GM04503 (cell line): Measurements from ENCODE around the gene HAPLN1.

Source experiments
- DNase-seq: peaks from one replicate; pipeline ENCODE4 v3.0.0-alpha.2; 2012; ENCODE audit warnings: low read depth

The HAPLN1 gene

DNA sequence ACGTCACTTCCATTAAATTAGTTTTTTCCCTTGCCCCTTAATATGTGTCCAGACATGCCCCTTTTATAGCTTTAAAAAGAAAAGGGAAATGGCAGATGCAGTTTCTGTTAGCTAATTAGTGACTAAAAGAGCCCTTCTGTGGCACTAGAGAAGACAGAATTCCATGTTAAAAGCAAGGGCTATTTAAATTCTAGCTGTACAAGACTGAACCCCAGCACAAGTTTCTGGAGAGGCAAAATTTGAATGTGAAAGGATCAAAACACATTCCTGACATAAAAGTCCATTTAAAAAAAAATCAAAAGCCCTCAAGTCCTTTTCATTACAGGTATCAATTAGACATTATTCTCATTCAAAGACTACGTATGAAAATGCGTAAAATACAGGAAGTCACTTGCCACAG lies 78.7 kb downstream of the HAPLN1 start:
- no peak for DNase-seq

GRCh38 chr5:83639911-83640310 lies 80.7 kb downstream of the HAPLN1 start:
- no peak for DNase-seq

DNA sequence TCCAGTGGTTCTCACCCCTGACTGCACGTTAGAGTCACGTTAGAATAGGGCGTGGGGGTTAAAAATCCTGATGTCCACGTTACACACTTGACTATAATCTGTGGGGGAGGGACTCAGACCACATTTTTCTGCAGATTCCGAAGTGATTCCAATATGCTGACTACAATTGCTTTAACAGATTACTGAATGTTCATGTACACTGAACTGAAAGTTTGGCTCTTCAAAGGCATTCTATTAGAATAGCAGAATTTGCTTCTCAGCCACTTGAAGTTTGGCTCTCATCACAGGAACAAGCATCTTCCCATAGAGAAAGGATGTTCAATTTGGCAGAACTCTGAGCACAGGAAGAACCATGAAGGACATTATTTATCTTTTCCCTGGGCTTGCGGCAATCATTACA lies 84.5 kb downstream of the HAPLN1 start:
- no peak for DNase-seq

DNA sequence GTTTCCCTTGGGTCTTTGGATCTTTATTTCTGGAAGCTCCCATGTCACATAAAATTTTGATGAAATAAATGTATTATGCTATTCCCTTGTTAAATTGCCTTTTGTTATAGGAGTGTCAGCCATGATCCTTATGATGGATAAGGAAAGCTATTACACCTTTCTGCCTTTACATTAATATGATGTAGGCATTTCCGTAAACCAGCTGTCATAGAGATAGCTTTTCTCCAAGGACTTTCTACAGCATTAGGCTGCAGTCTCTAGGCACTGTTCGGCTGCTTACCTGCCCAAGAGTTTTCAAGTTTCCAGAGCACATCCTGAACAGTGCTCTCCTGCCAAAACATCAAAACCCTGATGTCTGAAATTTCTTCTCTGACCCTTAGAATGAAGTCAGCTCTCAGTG lies 87.4 kb downstream of the HAPLN1 start:
- DNase-seq: no peak

- DNase-seq: no peak
Observed at GRCh38 chr5:83632874-83633273, 87.8 kb downstream of the HAPLN1 start.

GRCh38 chr5:83628360-83628759 lies 92.3 kb downstream of the HAPLN1 start:
- DNase-seq: no peak

DNA sequence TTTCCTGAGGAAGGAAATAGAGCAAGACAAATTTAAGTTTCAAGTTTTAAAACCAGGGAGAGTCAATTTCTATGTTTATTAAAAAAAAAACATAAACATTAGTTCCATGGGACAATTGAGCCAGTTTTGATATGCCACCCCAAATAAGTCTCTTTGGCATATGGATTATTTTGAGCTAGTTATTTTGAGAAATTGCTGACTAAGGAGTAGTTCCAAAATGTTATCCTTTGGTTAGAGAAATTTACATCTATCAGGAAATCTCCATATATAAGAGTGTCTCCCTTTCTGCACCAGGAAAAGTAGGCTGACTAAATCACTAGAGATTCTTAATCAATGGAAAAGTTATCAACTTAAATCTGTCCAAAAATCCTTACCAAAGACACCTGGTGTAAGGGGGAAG lies 105.8 kb downstream of the HAPLN1 start:
- no peak for DNase-seq

DNA sequence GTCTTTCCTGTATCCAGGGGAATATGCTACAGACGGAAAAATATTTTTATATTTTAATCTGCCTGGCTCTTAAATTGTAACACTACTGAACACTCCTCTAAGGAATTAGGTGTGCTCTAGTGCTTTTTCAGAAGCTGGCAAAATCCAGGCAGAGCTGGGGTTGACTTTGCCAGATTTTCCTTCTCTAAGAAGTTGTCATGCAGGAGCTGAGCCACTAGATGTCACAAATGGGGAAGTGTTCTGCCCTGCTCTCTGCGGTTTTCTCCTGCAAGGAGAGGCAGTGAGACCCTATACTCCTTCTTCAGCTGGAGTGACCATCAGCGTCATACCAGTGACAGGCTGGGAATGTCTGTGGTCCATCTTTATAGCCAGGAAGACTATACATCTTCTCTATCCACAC lies 112.5 kb downstream of the HAPLN1 start:
- DNase-seq: no peak

DNA sequence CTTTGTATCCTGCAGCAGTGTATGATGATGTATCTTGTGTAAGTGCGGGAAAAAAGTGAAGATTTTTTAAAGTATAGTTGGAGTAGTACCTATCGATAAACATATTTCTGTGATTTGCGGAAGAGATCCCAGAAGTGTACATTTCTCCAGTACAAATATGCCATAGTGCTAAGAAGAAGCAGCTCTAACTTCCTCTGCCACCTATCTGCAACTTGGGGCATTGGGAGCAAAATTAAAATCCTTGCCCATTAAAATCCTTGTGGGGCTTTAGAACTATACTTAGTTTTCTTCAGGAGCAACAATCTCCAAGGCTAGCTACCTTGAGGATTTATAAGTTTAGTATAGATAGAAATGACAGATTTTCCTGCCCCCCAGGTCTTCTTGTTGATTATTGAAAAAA lies 125.4 kb downstream of the HAPLN1 start:
- no peak for DNase-seq

- no peak for DNase-seq
Observed at GRCh38 chr5:83590966-83591365, 129.7 kb downstream of the HAPLN1 start.

DNA sequence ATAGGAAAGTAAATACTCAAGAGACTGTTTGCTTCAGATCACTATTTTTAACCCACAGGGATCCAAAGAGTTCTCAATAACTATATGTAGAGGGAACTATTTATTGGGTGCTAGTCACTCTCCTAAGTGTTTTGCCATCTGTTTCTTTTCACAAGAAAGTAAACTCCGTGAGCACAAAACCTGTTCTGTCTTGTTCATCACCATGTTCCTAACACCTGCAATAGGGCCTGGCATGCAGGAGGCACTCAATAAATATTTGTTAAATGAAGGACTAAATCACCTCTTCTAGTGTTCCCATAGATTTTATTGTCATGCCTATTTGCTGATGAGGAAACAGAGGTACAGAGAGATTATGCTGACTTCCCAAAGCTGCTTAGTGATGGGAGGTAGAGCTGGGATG lies 130.9 kb downstream of the HAPLN1 start:
- DNase-seq: no peak
